GM12872 (cell line): ENCODE measurements around the gene AMHR2.

Experiments
- TF ChIP-seq, protein P1 (sequence below): IDR thresholded peaks from 3 replicates; pipeline ENCODE4 v1.5.1; 2011; ENCODE audit warnings: low read depth, mild to moderate bottlenecking, low read length, moderate library complexity; ENCODE audit not compliant: insufficient read depth

Gene AMHR2

DNA sequence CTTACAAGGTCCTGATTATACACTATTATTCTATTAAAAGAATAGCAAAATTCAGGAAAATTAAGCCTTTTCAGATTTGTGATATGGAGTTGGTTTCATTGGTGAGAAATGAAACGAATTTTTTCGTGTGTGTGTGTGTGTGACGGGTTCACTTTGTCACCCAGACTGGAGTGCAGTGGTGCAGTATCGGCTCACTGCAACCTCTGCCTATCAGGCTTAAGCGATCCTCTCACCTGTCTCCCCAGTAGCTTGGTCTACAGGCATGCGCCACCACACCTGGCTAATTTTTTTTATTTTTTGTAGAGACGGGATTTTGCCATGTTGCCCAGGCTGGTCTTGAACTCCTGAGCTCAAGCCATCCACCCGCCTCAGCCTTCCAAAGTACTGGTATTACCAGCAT is 37.9 kb downstream of the AMHR2 start:
- TF ChIP-seq, protein P1, sequence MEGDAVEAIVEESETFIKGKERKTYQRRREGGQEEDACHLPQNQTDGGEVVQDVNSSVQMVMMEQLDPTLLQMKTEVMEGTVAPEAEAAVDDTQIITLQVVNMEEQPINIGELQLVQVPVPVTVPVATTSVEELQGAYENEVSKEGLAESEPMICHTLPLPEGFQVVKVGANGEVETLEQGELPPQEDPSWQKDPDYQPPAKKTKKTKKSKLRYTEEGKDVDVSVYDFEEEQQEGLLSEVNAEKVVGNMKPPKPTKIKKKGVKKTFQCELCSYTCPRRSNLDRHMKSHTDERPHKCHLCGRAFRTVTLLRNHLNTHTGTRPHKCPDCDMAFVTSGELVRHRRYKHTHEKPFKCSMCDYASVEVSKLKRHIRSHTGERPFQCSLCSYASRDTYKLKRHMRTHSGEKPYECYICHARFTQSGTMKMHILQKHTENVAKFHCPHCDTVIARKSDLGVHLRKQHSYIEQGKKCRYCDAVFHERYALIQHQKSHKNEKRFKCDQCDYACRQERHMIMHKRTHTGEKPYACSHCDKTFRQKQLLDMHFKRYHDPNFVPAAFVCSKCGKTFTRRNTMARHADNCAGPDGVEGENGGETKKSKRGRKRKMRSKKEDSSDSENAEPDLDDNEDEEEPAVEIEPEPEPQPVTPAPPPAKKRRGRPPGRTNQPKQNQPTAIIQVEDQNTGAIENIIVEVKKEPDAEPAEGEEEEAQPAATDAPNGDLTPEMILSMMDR, result no peak

DNA sequence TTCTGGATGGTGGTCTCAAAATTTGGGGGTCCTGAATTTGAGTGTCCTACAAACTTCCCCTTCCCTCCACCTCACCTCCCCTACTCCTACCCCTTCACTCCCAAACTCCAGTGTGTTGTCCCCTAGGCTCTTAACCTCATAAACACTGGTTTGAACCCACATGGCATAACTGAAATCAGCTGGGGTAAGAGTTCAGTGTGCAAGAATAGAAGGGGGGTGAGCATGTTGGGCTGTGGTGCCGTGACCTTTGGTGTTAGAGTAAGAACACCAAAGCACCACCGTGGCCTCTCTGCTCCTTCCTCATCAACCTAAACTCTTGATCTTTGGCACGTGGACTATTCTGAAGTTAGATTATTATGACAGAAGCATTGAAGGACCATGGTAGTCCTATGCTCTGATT is 39.3 kb downstream of the AMHR2 start:
- TF ChIP-seq, protein P1, result no peak

DNA sequence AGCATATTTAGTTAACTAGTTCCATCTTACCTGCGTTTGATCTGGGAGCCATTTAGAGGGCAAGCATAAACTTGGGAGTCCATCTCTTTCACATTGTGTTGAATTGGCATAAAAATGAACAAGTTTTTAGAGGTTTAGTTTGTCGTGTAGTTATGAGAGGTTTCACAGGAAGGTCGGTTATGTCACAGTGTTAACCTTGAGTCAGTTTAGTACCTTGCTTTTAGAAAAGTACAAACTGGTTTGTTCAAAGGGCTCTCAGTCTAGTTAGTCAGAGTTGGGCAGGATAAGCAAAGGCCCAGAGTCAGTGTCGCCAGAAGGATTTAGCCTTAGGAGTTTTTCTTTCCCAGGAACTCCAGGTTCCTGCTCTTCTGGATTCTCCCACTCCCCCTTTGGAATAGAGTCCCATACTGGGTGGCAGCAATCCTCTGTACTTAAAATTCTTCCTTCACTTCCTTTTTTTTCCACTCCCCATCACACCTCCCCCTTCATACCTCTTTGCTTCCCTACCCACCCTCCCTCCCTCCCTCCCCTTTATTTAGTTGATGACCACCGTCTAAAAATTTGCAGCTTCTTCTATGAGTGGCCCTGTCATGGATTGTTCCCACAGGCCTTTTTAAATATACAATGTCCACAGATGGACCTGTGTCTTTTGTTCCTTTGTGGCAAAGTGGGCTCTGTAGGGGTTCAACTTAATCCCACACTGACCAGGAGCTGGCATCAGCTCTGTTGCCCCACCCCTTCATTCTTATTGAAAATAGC is 40.3 kb downstream of the AMHR2 start:
- TF ChIP-seq, protein P1, result no peak

DNA sequence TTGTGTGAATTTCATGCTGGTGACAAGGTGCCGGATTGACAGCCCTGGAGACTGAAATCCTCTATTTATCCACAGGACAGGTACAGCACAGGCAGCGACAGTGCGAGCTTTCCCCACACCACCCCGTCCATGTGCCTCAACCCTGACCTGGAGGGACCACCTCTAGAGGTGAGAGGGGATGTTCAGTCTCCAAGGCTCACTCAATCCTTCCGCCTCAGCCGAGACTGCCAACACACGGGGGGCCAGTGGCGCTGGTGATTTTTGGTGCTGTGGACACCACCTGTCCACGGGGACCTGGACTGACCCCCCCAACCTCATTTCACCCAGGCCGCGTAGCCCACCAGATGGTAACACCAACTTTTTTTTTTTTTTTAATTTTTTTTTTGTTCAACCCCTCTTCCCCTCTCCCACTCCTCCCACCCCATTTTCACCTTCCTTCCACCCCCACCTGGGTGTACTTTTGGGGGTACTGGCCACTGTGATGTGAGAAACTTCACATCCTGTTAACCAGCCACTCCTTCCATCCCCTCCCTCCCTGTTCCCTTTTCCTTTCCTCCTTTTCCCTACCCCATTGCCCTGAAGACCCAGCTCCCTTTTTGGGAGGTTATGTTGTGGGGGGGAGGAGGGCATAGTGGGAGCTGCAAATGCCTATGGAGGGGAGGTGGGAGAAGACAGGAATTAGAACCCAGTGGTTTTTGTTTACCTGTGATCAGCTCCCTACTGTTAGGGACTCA is 41.2 kb downstream of the AMHR2 start:
- TF ChIP-seq, protein P1, result no peak

DNA sequence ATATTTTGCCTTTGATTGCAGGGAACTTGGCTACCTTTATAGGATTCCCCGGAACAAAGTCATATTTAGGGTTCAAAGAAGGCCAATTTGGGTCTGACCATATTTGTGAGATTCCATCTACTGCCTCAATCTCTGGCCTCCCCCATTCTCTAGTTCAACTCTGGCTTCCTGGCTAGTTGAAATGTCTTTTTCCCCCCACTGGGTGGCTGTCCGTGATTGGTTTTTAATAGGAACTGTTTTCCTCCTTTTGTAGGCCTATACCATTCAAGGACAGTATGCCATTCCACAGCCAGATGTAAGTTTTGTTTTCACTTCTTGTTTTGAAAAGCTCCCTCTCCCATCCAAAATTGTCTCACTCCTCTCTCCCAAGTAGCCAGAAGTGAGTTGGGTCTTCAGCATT is 42.0 kb downstream of the AMHR2 start:
- TF ChIP-seq, protein P1, result no peak

DNA sequence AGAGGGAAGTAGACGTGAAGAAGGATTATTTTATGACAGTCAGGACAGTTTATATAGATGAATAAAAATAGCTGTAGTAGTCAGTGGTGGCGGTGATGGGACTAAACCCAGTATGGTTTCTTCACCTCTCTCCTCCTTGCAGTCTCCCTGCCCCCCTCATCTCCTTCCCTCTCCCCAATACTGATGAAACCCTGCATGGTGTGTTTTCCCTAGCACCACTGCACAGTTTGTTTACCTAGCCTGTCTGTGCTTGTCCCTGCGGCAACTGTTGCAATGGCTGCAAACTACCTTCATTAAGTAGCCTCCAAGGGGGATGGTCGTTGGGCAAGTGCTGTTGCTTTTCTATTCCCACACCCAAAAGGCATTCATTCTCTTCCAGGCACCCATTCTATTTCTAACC is 43.0 kb downstream of the AMHR2 start:
- TF ChIP-seq, protein P1, result no peak

DNA sequence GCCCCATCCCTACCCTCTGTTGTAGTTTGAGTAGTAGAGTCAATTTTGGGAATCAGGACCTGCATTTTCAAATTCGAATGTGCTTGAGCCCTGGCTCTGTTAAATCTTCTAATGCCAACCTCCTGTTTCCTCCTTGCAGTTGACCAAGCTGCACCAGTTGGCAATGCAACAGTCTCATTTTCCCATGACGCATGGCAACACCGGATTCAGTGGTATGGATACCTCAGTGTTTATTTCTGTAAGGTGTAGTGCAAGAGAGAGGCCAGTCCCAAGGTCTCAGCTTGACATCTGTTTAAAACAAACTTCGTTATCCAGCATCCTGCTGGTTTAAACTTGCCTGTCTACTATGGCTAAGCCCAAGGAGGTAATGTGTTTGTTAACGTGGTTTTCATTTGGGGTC is 43.4 kb downstream of the AMHR2 start:
- TF ChIP-seq, protein P1, result no peak
